WTC11 (cell line): Measurements from ENCODE around the gene LACC1. TPM values are rescaled to one million over a fixed set of nuclear protein-coding genes. Genes with fewer than 3 reads are reported as not detected.

ENCODE experiments used
- ATAC-seq: fragments of 200-7000 bp; cut with Tn5 transposase; 2 replicates; pipeline ENCODE4 v1.10.0; 2021; ENCODE audit warnings: mild to moderate bottlenecking, moderate library complexity
- CTCF ChIA-PET: fragments of 300-600 bp; sonication (Branson Sonifier 250); formaldehyde crosslinking; loops from one replicate; lab custom pipeline; 2021; ENCODE audit warnings: antibody characterized with exemption; lab: Charles Lee
- POLR2A ChIA-PET: fragments of 350-600 bp; sonication (Branson Sonifier 250); formaldehyde crosslinking; loops from one replicate; lab custom pipeline; 2021; ENCODE audit warnings: antibody characterized with exemption; lab: Charles Lee
- DNase-seq: peaks from one replicate; pipeline ENCODE4 v3.0.0; 2021; ENCODE audit warnings: low spot score
- H3K27ac Mint-ChIP-seq: 2 replicates; pipeline ENCODE4 v1.8.0; 2021; ENCODE audit warnings: mixed read lengths
- H3K27me3 Mint-ChIP-seq: 2 replicates; pipeline ENCODE4 v1.8.0; 2021; ENCODE audit warnings: low read depth, mild to moderate bottlenecking, moderate library complexity, mixed read lengths
- H3K36me3 Mint-ChIP-seq: 2 replicates; pipeline ENCODE4 v1.8.0; 2021; ENCODE audit warnings: mixed read lengths
- H3K4me1 Mint-ChIP-seq: 2 replicates; pipeline ENCODE4 v1.8.0; 2022; ENCODE audit warnings: mixed read lengths
- H3K4me3 Mint-ChIP-seq: 2 replicates; pipeline ENCODE4 v1.8.0; 2021; ENCODE audit warnings: mild to moderate bottlenecking, moderate library complexity, mixed read lengths
- H3K9me3 Mint-ChIP-seq: 2 replicates; pipeline ENCODE4 v1.8.0; 2021; ENCODE audit warnings: mixed read lengths
- AFF4 ChIP-seq: sonication (generic); formaldehyde crosslinking; IDR thresholded peaks from 2 replicates; pipeline ENCODE4 v1.8.1; 2023; ENCODE audit warnings: mild to moderate bottlenecking, missing genetic modification reagents, borderline replicate concordance
- ARID4B ChIP-seq: sonication (generic); formaldehyde crosslinking; IDR thresholded peaks from 2 replicates; pipeline ENCODE4 v1.8.0; 2023; ENCODE audit warnings: missing genetic modification reagents, mild to moderate bottlenecking, borderline replicate concordance
- ATF6 ChIP-seq: sonication (generic); formaldehyde crosslinking; IDR thresholded peaks from 2 replicates; pipeline ENCODE4 v1.8.1; 2023; ENCODE audit warnings: mild to moderate bottlenecking, missing genetic modification reagents
- E2F5 ChIP-seq: sonication (generic); formaldehyde crosslinking; IDR thresholded peaks from 2 replicates; pipeline ENCODE4 v1.8.1; 2022; ENCODE audit warnings: mild to moderate bottlenecking, moderate library complexity, missing genetic modification reagents
- FOXP4 ChIP-seq: sonication (generic); formaldehyde crosslinking; IDR thresholded peaks from 2 replicates; pipeline ENCODE4 v1.8.0; 2022; ENCODE audit warnings: mild to moderate bottlenecking, missing genetic modification reagents
- SMAD3 ChIP-seq: sonication (generic); formaldehyde crosslinking; IDR thresholded peaks from 2 replicates; pipeline ENCODE4 v1.8.0; 2022; ENCODE audit warnings: missing genetic modification reagents, mild to moderate bottlenecking, borderline replicate concordance
- TP53 ChIP-seq: sonication (generic); formaldehyde crosslinking; IDR thresholded peaks from 2 replicates; pipeline ENCODE4 v1.8.1; 2023; ENCODE audit warnings: mild to moderate bottlenecking, missing genetic modification reagents
- ZNF121 ChIP-seq: sonication (generic); formaldehyde crosslinking; IDR thresholded peaks from 2 replicates; pipeline ENCODE4 v1.8.0; 2023; ENCODE audit warnings: missing genetic modification reagents
- ZNF138 ChIP-seq: sonication (generic); formaldehyde crosslinking; conservative IDR thresholded peaks from 2 replicates; pipeline ENCODE4 v1.8.1; 2022; ENCODE audit warnings: mild to moderate bottlenecking, moderate library complexity, missing genetic modification reagents
- ZNF232 ChIP-seq: sonication (generic); formaldehyde crosslinking; IDR thresholded peaks from 2 replicates; pipeline ENCODE4 v1.8.0; 2022; ENCODE audit warnings: mild to moderate bottlenecking, missing genetic modification reagents
- ZNF396 ChIP-seq: fragments of 250-450 bp; sonication (Bioruptor Pico); IDR thresholded peaks from 2 replicates; pipeline ENCODE4 v1.8.0; 2021; ENCODE audit warnings: mild to moderate bottlenecking, moderate library complexity, borderline replicate concordance
- ZNF532 ChIP-seq: fragments of 250-450 bp; sonication (Bioruptor Pico); IDR thresholded peaks from 2 replicates; pipeline ENCODE4 v1.9.0; 2021; ENCODE audit warnings: mild to moderate bottlenecking, borderline replicate concordance
- total RNA-seq: library from RNA; stranded (reverse); gene quantifications from 3 replicates; pipeline ENCODE4 v1.2.3, GENCODE V29; 2021

Gene LACC1
- total RNA-seq, 1 experiment from 2014 or later: 5.5 TPM

- TF ChIP-seq FOXP4 (CRISPR knock-in tag) (no peak), E2F5 (CRISPR knock-in tag) (no peak)
These were observed 2.4 kb upstream of the LACC1 start (continued) for GRCh38 chr13:43877326-43877725.

- CTCF ChIA-PET: no interaction called here
- POLR2A ChIA-PET: no interaction called here
- TF ChIP-seq AFF4 (CRISPR knock-in tag): no peak
- Mint-ChIP-seq H3K9me3 (no peaks in the 10 kb centered on the region; the same call in 1 of the 2 replicates), H3K4me3 (peak overlapping the region; percentile 90), H3K27ac (peak overlapping the region; percentile 39; the same call in 1 of the 2 replicates), H3K4me1 (peaks cover 41% of the 10 kb centered on the region), H3K36me3 (no peaks in the 10 kb centered on the region), H3K27me3 (peaks cover 22% of the 10 kb centered on the region)
- ATAC-seq (no peak), DNase-seq (no peak)
These were observed 1.9 kb upstream of the LACC1 start for GRCh38 chr13:43877766-43878165.

GRCh38 chr13:43878892-43879754, 581 bp upstream of the LACC1 start, which contains the start of gene CCDC122:
TSS of gene CCDC122 (minus strand) at chr13:43879740. CDS start at chr13:43869376, 10,364 bp downstream.
- H3K36me3 Mint-ChIP-seq: no peaks in the 10 kb centered on the region
- ATAC-seq (peak; percentile 70), DNase-seq (peak; percentile 80)
- peaks cover 41% of the 10 kb centered on the region for H3K4me1 Mint-ChIP-seq
- H3K9me3 Mint-ChIP-seq: no peaks in the 10 kb centered on the region; the same call in 1 of the 2 replicates
- ChIA-PET POLR2A (interaction anchor here (0.6 to 1.0 kb wide), 3 partner anchors 556 to 631 kb away, joined by 3 to 4 read pairs (median 3); no protein-coding TSS in a partner anchor), CTCF (interaction anchor here (1.1 kb wide), 3 partner anchors 15 to 747 kb away, joined by 3 to 6 read pairs (median 5); partner anchors contain the start of gene ENOX1)
- peak within 1 kb of the TSS; percentile 90 for H3K4me3 Mint-ChIP-seq
- peak within 1 kb of the TSS; percentile 57 for H3K27ac Mint-ChIP-seq
- H3K27me3 Mint-ChIP-seq: peaks cover 22% of the 10 kb centered on the region
- peak; percentile 89 for TF ChIP-seq TP53 (CRISPR knock-in tag)
- no peak for TF ChIP-seq ZNF532
- peak; percentile 64 for TF ChIP-seq ARID4B
- TF ChIP-seq ATF6 (CRISPR knock-in tag): no peak
- TF ChIP-seq ZNF232 (CRISPR knock-in tag): peak; percentile 81; the same call in 1 of the 2 replicates
- no peak for TF ChIP-seq ZNF396 (CRISPR knock-in tag)
- TF ChIP-seq ZNF121: no peak
- peak; percentile 91 for TF ChIP-seq ZNF138 (CRISPR knock-in tag)
- TF ChIP-seq SMAD3 (CRISPR knock-in tag): peak; percentile 78; the same call in 1 of the 2 replicates
